Cardiac fibroblast (primary cell): ENCODE data around the gene SRD5A3.

Source experiments
- DNase-seq, 2 donors: peaks; one replicate each; pipeline versions ENCODE4 v3.0.0 to v3.0.0-alpha.2; 2010; ENCODE audit warnings: low read depth in 2 of 2
- H3K4me3 ChIP-seq, 2 donors: replicated peaks in 1 of 2; 1 replicate in 1 of 2; 2 replicates in 1 of 2; pipeline ENCODE4 v1.5.1; 2011; ENCODE audit warnings: low read depth in 2 of 2, low read length in 2 of 2, mild to moderate bottlenecking in 2 of 2, moderate library complexity in 1 of 2
- CTCF ChIP-seq: IDR thresholded peaks from one replicate; pipeline ENCODE4 v1.5.1; 2011; ENCODE audit warnings: low read depth, mild to moderate bottlenecking, low read length, inconsistent platforms

SRD5A3 gene

GRCh38 chr4:55416176-55416575 lies 70.1 kb downstream of the SRD5A3 start:
- no peak overlapping the region for H3K4me3 ChIP-seq
- no peak for TF ChIP-seq CTCF
- no peak for DNase-seq
